ENCODE results near the gene DNAH2. TPM values are rescaled to one million over a fixed set of nuclear protein-coding genes. Genes with fewer than 3 reads are reported as not detected.

The DNAH2 gene
- total RNA-seq, 1 donor from 2014 or later, result 0.26 TPM

DNA sequence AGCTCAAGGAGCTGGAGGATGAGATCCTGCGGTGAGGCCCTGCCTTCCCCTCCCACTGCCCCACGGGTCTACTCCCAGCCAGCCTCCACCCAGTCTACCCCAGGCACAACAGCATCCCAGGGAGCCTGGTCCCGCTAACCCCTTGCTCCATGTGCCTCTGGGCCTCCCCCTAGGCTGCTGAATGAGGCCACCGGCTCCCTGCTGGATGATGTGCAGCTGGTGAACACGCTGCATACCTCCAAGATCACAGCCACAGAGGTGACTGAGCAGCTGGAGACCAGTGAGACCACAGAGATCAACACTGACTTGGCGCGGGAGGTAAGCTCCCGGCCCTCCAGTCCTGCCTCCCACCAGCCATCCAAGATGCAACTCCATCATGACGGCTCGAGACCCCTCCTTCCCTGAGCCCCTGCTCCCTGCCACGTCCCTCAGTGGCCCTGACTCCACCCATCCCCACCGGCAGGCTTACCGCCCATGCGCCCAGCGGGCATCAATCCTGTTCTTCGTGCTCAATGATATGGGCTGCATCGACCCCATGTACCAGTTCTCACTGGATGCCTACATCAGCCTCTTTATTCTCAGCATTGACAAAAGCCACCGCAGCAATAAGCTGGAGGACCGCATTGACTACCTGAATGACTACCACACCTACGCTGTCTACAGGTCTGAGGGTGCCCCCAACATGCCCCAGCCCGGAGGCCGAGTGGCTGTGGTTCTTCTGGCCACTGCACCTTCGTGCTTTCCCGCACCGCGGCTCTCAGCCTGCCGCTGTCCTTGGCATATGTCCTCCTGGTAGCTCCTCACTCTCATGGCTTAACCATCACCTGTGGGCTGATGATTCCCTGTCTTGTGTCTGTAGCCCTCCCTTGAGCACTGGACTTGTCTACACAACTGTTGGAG, 101.5 kb downstream of the DNAH2 start:
- TF ChIP-seq, protein P1, sequence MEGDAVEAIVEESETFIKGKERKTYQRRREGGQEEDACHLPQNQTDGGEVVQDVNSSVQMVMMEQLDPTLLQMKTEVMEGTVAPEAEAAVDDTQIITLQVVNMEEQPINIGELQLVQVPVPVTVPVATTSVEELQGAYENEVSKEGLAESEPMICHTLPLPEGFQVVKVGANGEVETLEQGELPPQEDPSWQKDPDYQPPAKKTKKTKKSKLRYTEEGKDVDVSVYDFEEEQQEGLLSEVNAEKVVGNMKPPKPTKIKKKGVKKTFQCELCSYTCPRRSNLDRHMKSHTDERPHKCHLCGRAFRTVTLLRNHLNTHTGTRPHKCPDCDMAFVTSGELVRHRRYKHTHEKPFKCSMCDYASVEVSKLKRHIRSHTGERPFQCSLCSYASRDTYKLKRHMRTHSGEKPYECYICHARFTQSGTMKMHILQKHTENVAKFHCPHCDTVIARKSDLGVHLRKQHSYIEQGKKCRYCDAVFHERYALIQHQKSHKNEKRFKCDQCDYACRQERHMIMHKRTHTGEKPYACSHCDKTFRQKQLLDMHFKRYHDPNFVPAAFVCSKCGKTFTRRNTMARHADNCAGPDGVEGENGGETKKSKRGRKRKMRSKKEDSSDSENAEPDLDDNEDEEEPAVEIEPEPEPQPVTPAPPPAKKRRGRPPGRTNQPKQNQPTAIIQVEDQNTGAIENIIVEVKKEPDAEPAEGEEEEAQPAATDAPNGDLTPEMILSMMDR (IDR thresholded peaks at IDR 0.05; ENCODE audit: insufficient read depth, low read length, severe bottlenecking), result no peak
- no peak for DNase-seq (ENCODE audit: low read depth)
- Histone ChIP-seq H3K4me3 (ENCODE audit: low read depth, low read length) (no peak overlapping the region), H3K36me3 (ENCODE audit: control insufficient read depth, insufficient read depth, low read length) (no peaks in the 10 kb centered on the region), H3K27me3 (ENCODE audit: control insufficient read depth, insufficient read depth, low read length) (no peaks in the 10 kb centered on the region)
- no peak for FAIRE-seq

DNA sequence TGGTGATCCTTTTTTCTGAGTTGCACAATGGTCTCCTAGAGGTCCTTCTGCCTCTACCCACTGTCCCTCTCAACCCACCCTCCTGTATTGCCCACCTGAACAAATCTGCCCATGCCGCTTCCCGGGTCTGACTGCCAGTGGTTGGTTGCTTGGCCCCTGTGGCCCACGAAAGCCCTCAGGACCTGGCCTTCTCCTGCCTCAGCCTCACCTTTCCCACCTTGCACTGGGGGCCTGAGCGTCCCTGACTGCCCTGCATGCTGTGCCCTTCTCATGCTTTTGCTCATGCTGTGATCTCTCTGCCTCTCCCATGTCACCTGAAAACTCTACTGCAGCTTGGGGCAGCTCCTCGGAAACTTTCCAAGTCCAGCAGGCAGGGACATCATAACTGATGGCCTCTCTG, 102.7 kb downstream of the DNAH2 start:
- TF ChIP-seq, protein P1 (IDR thresholded peaks at IDR 0.05; ENCODE audit: insufficient read depth, low read length, severe bottlenecking), result no peak
- FAIRE-seq (peak; percentile 23), DNase-seq (ENCODE audit: low read depth) (no peak)
- Histone ChIP-seq H3K27me3 (ENCODE audit: control insufficient read depth, insufficient read depth, low read length) (no peaks in the 10 kb centered on the region), H3K4me3 (ENCODE audit: low read depth, low read length) (no peak overlapping the region), H3K36me3 (ENCODE audit: control insufficient read depth, insufficient read depth, low read length) (no peaks in the 10 kb centered on the region)

DNA sequence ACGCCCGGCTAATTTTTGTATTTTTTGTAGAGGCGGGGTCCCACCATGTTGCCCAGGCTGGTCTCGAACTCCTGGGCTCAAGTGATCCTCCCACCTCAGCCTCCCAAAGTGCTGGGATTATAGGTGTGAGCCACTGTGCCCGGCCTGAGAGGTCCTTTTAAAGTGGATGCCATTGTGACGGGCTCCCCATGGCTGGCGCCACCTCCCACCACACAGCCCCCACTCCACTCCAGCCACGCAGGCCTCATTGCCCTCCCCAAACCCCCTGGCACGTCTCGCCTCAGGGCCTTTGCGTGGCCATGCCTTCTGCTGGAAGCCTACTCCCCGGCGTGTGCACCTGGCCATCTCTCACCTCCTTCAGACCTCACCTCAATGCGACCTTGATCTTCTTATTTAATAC, 104.6 kb downstream of the DNAH2 start:
- H3K27me3 ChIP-seq (ENCODE audit: control insufficient read depth, insufficient read depth, low read length), result no peaks in the 10 kb centered on the region

DNA sequence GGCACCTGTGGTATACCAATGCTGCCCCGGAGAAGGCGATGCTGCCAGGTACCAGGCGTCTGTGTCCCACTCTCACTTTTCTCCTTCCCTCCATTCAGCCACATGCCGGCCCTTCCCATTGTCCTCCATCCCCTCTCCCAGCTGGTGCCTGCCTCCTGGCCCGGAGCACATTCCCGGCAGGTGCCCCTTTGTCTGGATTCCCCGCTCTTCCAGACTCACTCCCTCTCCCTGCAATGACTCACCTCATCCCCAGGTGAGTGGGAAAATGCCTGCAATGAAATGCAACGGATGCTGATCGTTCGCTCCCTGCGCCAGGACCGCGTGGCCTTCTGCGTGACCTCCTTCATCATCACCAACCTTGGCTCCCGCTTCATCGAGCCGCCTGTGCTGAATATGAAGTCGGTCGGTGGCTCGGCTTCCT, 106.0 kb downstream of the DNAH2 start:
- no peak for DNase-seq (ENCODE audit: low read depth)
- FAIRE-seq, result no peak
- TF ChIP-seq, protein P1 (IDR thresholded peaks at IDR 0.05; ENCODE audit: insufficient read depth, low read length, severe bottlenecking), result no peak
- no peak overlapping the region for H3K4me3 ChIP-seq (ENCODE audit: low read depth, low read length)
- H3K27me3 ChIP-seq (ENCODE audit: control insufficient read depth, insufficient read depth, low read length), result no peaks in the 10 kb centered on the region
- H3K36me3 ChIP-seq (ENCODE audit: control insufficient read depth, insufficient read depth, low read length), result no peaks in the 10 kb centered on the region

More for the DNA sequence above, 104.6 kb downstream of the DNAH2 start:
- H3K4me3 ChIP-seq (ENCODE audit: low read depth, low read length), result no peak overlapping the region
- DNase-seq (ENCODE audit: low read depth), result no peak
- TF ChIP-seq, protein P1 (IDR thresholded peaks at IDR 0.05; ENCODE audit: insufficient read depth, low read length, severe bottlenecking), result no peak
- no peak for FAIRE-seq
- no peaks in the 10 kb centered on the region for H3K36me3 ChIP-seq (ENCODE audit: control insufficient read depth, insufficient read depth, low read length)

DNA sequence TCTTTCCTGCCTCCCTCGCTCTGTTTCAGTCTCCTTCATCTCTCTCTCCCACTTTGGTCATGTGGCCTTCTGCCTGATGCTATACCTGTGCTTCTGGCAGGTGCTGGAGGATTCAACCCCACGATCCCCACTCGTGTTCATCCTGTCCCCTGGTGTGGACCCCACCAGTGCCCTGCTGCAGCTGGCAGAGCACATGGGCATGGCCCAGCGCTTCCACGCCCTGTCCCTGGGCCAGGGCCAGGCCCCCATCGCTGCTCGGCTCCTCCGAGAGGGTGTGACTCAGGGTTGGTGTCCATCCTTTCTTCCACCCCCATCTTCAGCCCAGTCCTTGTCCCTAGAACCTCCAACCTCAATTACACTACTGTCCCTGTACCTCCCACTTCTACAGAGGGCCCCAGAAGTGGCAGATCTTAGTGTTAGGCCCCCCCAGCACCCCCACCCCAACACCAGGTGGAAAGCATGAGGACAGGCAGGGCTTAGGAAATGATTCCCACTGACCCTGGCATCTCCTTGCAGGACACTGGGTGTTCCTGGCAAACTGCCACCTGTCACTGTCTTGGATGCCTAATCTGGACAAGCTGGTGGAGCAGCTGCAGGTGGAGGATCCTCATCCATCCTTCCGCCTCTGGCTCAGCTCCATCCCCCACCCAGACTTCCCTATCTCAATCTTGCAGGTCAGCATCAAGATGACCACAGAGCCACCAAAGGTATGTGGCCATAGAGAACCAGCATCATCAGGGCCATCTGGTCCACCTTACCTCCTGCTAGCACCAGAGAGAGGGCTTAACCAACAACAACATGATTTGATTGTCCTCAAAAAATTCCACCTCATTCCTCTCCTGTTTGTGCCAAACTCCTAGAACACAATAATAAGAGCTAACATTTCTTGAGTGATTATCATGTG, 106.7 kb downstream of the DNAH2 start:
- TF ChIP-seq, protein P1 (IDR thresholded peaks at IDR 0.05; ENCODE audit: insufficient read depth, low read length, severe bottlenecking), result no peak
- peak; percentile 60 for FAIRE-seq
- no peak for DNase-seq (ENCODE audit: low read depth)

More for the DNA sequence above, 106.7 kb downstream of the DNAH2 start:
- Histone ChIP-seq H3K4me3 (ENCODE audit: low read depth, low read length) (no peak overlapping the region), H3K36me3 (ENCODE audit: control insufficient read depth, insufficient read depth, low read length) (no peaks in the 10 kb centered on the region), H3K27me3 (ENCODE audit: control insufficient read depth, insufficient read depth, low read length) (no peaks in the 10 kb centered on the region)
